RWPE2 (cell line): ENCODE data around the gene ALOX5AP.

Experiments
- ATAC-seq: fragments of 200-7000 bp; cut with Tn5 transposase; 3 replicates; pipeline ENCODE4 v1.9.1; 2021; ENCODE audit warnings: low read depth
- DNase-seq: peaks from one replicate; pipeline ENCODE4 v3.0.0-alpha.2; 2020; ENCODE audit warnings: low spot score
- H3K27ac ChIP-seq: fragments of 450-650 bp; 2 replicates; pipeline ENCODE4 v1.5.1; 2017; ENCODE audit warnings: mild to moderate bottlenecking; ENCODE audit not compliant: poor library complexity, severe bottlenecking
- H3K27me3 ChIP-seq: fragments of 250-450 bp; sonication (Bioruptor Pico); 2 replicates; pipeline ENCODE4 v1.5.1; 2021; ENCODE audit warnings: mild to moderate bottlenecking, moderate library complexity; ENCODE audit not compliant: insufficient read depth, poor library complexity, severe bottlenecking
- H3K36me3 ChIP-seq: fragments of 250-450 bp; sonication (Bioruptor Pico); 2 replicates; pipeline ENCODE4 v1.5.1; 2020; ENCODE audit warnings: low read depth, mild to moderate bottlenecking, moderate library complexity
- H3K4me1 ChIP-seq: fragments of 250-450 bp; sonication (Bioruptor Pico); 2 replicates; pipeline ENCODE4 v1.5.1; 2021; ENCODE audit warnings: mild to moderate bottlenecking, moderate library complexity; ENCODE audit not compliant: insufficient read depth, poor library complexity, severe bottlenecking
- H3K4me3 ChIP-seq: fragments of 250-450 bp; sonication (Bioruptor Pico); 2 replicates; pipeline ENCODE4 v1.5.1; 2021; ENCODE audit warnings: mild to moderate bottlenecking, moderate library complexity; ENCODE audit not compliant: severe bottlenecking
- H3K9me3 ChIP-seq: fragments of 250-450 bp; sonication (Bioruptor Pico); 2 replicates; pipeline ENCODE4 v1.5.1; 2021; ENCODE audit warnings: mild to moderate bottlenecking, moderate library complexity; ENCODE audit not compliant: severe bottlenecking
- TF ChIP-seq, protein P1 (sequence below): fragments of 450-650 bp; IDR thresholded peaks from one replicate; pipeline ENCODE4 v1.5.1; 2017; ENCODE audit warnings: mild to moderate bottlenecking, moderate library complexity; ENCODE audit not compliant: poor library complexity, severe bottlenecking

Gene ALOX5AP

DNA sequence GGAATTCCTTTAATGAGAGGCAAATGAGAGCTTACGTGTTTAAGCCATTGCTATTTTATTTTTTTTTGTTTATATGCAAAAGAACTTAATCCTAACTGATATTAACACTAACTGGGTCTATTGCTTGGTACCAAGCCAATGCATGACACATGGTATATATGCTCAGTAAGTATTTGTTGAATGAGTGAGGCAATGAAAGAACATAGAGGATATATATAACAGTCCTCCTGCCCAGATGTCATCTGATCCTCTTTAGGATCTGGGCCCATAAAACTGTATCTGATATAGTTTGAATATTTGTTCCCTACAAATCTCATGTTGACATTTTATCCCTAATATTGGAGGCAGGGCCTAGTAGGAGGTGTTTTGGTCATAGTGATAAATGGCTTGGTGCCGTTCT lies 13.0 kb upstream of the ALOX5AP start:
- peak overlapping the region; percentile 10 for H3K27ac ChIP-seq
- peaks cover 24% of the 10 kb centered on the region for H3K4me1 ChIP-seq
- peak; percentile 50; the same call in 1 of the 3 replicates for ATAC-seq
- no peaks in the 10 kb centered on the region for H3K27me3 ChIP-seq
- H3K9me3 ChIP-seq = no peaks in the 10 kb centered on the region
- no peaks in the 10 kb centered on the region for H3K36me3 ChIP-seq
- DNase-seq = no peak
- no peak overlapping the region for H3K4me3 ChIP-seq
- TF ChIP-seq, protein P1, sequence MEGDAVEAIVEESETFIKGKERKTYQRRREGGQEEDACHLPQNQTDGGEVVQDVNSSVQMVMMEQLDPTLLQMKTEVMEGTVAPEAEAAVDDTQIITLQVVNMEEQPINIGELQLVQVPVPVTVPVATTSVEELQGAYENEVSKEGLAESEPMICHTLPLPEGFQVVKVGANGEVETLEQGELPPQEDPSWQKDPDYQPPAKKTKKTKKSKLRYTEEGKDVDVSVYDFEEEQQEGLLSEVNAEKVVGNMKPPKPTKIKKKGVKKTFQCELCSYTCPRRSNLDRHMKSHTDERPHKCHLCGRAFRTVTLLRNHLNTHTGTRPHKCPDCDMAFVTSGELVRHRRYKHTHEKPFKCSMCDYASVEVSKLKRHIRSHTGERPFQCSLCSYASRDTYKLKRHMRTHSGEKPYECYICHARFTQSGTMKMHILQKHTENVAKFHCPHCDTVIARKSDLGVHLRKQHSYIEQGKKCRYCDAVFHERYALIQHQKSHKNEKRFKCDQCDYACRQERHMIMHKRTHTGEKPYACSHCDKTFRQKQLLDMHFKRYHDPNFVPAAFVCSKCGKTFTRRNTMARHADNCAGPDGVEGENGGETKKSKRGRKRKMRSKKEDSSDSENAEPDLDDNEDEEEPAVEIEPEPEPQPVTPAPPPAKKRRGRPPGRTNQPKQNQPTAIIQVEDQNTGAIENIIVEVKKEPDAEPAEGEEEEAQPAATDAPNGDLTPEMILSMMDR = no peak

DNA sequence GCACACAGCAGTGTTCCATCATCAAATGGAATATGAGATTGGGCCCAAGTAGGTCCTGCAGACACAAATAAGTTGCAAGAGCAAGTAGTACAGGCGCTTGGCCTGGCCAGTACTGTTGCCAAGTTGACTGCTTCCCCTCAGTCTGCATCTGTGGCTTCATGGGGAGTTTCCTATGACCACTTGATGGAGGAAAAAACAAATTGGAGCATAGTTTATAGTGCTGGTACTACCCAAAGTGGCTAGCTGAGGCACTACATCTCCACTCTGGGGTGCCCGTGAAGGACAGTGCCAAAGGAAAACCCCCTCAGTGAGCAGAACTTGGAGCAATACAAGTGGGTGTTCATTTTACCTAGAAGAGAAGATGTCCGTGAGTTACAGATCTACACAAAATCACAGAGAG lies 10.6 kb upstream of the ALOX5AP start:
- Histone ChIP-seq H3K9me3 (no peaks in the 10 kb centered on the region), H3K27ac (no peak overlapping the region), H3K36me3 (no peaks in the 10 kb centered on the region), H3K27me3 (no peaks in the 10 kb centered on the region), H3K4me3 (no peak overlapping the region), H3K4me1 (peaks cover 13% of the 10 kb centered on the region)
- no peak for DNase-seq
- TF ChIP-seq, protein P1 = no peak
- no peak for ATAC-seq

DNA sequence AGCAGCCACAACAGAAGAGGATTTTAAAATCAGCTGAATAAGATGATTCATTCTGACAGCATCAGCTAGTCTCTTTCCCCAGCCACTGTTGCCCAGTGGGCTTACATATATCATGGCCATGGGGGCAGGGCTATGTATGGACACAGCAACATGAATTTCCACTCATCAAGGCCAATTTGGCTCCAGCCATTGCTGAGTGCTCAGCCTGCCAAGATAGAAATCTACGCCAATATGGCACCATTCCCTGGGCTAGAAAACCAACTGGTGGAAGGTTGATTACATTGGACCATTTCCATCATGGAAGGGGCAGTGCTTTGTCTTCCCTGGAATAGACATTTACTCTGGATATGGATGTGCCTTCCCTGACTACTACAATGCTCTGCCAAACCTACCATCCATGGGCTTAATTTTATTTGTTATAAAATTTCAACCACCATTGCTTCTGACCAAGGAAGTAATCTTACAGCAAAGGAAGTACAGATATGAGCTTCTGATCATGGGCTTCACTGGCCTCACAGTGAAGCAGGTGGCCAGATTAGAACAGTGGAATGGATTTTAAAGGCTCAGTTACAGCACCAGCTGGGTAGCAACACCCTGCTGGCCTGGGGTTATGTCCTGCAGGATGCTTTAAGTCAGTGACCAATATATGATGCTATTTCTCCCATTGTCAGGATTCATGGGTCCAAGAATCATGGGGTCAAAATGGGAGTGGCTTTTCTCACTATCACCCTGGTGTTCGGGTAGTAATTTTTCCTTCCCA lies 9.8 kb upstream of the ALOX5AP start:
- peaks cover 6% of the 10 kb centered on the region for H3K4me1 ChIP-seq
- no peaks in the 10 kb centered on the region for H3K9me3 ChIP-seq
- DNase-seq (no peak), ATAC-seq (no peak)
- no peaks in the 10 kb centered on the region for H3K27me3 ChIP-seq
- TF ChIP-seq, protein P1 = no peak
- H3K27ac ChIP-seq = no peak overlapping the region
- no peaks in the 10 kb centered on the region for H3K36me3 ChIP-seq
- H3K4me3 ChIP-seq = no peak overlapping the region

DNA sequence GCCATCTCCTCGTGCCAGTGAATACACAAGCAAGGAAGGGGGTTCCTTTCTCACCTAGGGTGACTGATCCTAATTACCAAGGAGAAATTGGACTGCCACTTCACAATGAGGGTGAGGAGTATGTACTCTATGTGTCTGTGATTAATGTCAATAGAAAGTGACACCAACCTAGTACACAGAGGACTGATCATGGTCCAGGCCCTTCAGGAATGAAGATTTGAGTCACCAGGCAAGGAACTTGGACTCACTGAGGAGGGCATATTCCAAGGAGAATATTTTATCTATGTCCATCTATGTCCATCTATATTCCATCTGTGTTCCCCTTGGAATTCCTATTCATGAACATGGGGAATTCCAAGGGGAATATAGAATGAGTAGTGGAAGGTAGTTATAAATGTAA lies 9.2 kb upstream of the ALOX5AP start:
- H3K27me3 ChIP-seq = no peaks in the 10 kb centered on the region
- no peaks in the 10 kb centered on the region for H3K36me3 ChIP-seq

More for the DNA sequence above, 9.2 kb upstream of the ALOX5AP start:
- Histone ChIP-seq H3K4me3 (no peak overlapping the region), H3K4me1 (no peaks in the 10 kb centered on the region), H3K27ac (no peak overlapping the region), H3K9me3 (no peaks in the 10 kb centered on the region)
- DNase-seq (no peak), ATAC-seq (no peak)
- TF ChIP-seq, protein P1 = no peak
